HepG2 (cell line): ENCODE data around the gene ADAMTS4. TPM values are rescaled to one million over a fixed set of nuclear protein-coding genes. Genes with fewer than 3 reads are reported as not detected.

Source experiments
- CHCHD3 ChIP-seq: sonication (generic); formaldehyde crosslinking; IDR thresholded peaks from 2 replicates; pipeline ENCODE4 v1.8.0; 2022; ENCODE audit warnings: mild to moderate bottlenecking, missing genetic modification reagents, moderate library complexity
- FOXO4 ChIP-seq: sonication (generic); formaldehyde crosslinking; conservative IDR thresholded peaks from 2 replicates; pipeline ENCODE4 v1.8.1; 2023; ENCODE audit warnings: missing genetic modification reagents
- KMT2A ChIP-seq: sonication (generic); formaldehyde crosslinking; IDR thresholded peaks from 2 replicates; pipeline ENCODE4 v1.4.0; 2020; ENCODE audit warnings: missing genetic modification reagents
- MXI1 ChIP-seq: IDR thresholded peaks from 3 replicates; pipeline ENCODE4 v1.6.1; 2012; ENCODE audit warnings: low read depth, low read length, inconsistent platforms, borderline replicate concordance
- PRDM10 ChIP-seq: sonication (generic); formaldehyde crosslinking; IDR thresholded peaks from 2 replicates; pipeline ENCODE4 v1.4.0; 2020; ENCODE audit warnings: low read depth, missing genetic modification reagents
- SAP130 ChIP-seq: IDR thresholded peaks from 2 replicates; pipeline ENCODE4 v1.6.1; 2016; ENCODE audit warnings: low read depth
- ZBTB20 ChIP-seq: sonication (generic); formaldehyde crosslinking; IDR thresholded peaks from 2 replicates; pipeline ENCODE4 v1.8.1; 2023; ENCODE audit warnings: missing genetic modification reagents, low read depth, mild to moderate bottlenecking, borderline replicate concordance
- ZFP37 ChIP-seq: sonication (generic); formaldehyde crosslinking; IDR thresholded peaks from 2 replicates; pipeline ENCODE4 v1.4.0; 2020; ENCODE audit warnings: missing genetic modification reagents, borderline replicate concordance
- ZNF224 ChIP-seq: sonication (generic); formaldehyde crosslinking; IDR thresholded peaks from 2 replicates; pipeline ENCODE4 v1.5.0; 2020; ENCODE audit warnings: mild to moderate bottlenecking, missing genetic modification reagents
- ZNF232 ChIP-seq: sonication (generic); formaldehyde crosslinking; IDR thresholded peaks from 2 replicates; pipeline ENCODE4 v1.4.0; 2020; ENCODE audit warnings: missing genetic modification reagents, borderline replicate concordance
- ZNF614 ChIP-seq: IDR thresholded peaks from 2 replicates; pipeline ENCODE4 v1.6.1; 2018; ENCODE audit warnings: missing biosample characterization, missing genetic modification reagents, inconsistent platforms, borderline replicate concordance
- ZSCAN22 ChIP-seq: sonication (generic); formaldehyde crosslinking; IDR thresholded peaks from 2 replicates; pipeline ENCODE4 v1.4.0; 2020; ENCODE audit warnings: mild to moderate bottlenecking, missing genetic modification reagents
- polyA plus RNA-seq, 8 experiments: library from polyadenylated mRNA; depleted of rRNA in 3 of 8; stranded (reverse) in 7 of 8; unstranded in 1 of 8; fragments of >200 nt; fragmentation: Illumina TruSeq in 4 of 8; extraction: Trizol in 4 of 8; gene quantifications; 2 replicates each; pipeline versions ENCODE4 v1.2.1 to v1.2.3, GENCODE V29; 2011 to 2016; ENCODE audit warnings: low read depth in 4 of 8, missing spikeins in 1 of 8, mixed read lengths in 1 of 8; ENCODE audit not compliant: insufficient read depth in 1 of 8
- total RNA-seq, 5 experiments: library from RNA; depleted of rRNA; stranded (reverse); fragments of >200 nt; fragmentation: Illumina TruSeq; extraction: Trizol; gene quantifications; 2 replicates each; pipeline ENCODE4 v1.2.3, GENCODE V29; 2016; ENCODE audit warnings: low read depth in 1 of 5
- TF ChIP-seq, protein P1 (sequence below): sonication (generic); formaldehyde crosslinking; conservative IDR thresholded peaks from 2 replicates; pipeline ENCODE4 v1.8.0; 2022; ENCODE audit warnings: mild to moderate bottlenecking, moderate library complexity, missing genetic modification reagents
- TF ChIP-seq, protein P2 (sequence below): sonication (generic); formaldehyde crosslinking; IDR thresholded peaks from 2 replicates; pipeline ENCODE4; 2020; ENCODE audit warnings: missing genetic modification reagents, mild to moderate bottlenecking, borderline replicate concordance
- TF ChIP-seq, protein P3 (sequence below): sonication (generic); formaldehyde crosslinking; IDR thresholded peaks from 2 replicates; pipeline ENCODE4 v1.4.0; 2020; ENCODE audit warnings: low read depth, mild to moderate bottlenecking, missing genetic modification reagents
- TF ChIP-seq, protein P4 (sequence below): sonication (generic); formaldehyde crosslinking; IDR thresholded peaks from 2 replicates; pipeline ENCODE4 v1.5.1; 2020; ENCODE audit warnings: missing genetic modification reagents, mild to moderate bottlenecking, borderline replicate concordance

The ADAMTS4 gene
- total and polyA plus RNA-seq, 2 of the 13 experiments (the other 11 are each of a cell fraction or from before 2014, with no cell fraction given), result 0.51 to 1.7 TPM

GRCh38 chr1:161238039-161238473 is 39.2 kb upstream of the ADAMTS4 start, which contains the start of gene NR1I3 (continued):
- TF ChIP-seq, protein P1, sequence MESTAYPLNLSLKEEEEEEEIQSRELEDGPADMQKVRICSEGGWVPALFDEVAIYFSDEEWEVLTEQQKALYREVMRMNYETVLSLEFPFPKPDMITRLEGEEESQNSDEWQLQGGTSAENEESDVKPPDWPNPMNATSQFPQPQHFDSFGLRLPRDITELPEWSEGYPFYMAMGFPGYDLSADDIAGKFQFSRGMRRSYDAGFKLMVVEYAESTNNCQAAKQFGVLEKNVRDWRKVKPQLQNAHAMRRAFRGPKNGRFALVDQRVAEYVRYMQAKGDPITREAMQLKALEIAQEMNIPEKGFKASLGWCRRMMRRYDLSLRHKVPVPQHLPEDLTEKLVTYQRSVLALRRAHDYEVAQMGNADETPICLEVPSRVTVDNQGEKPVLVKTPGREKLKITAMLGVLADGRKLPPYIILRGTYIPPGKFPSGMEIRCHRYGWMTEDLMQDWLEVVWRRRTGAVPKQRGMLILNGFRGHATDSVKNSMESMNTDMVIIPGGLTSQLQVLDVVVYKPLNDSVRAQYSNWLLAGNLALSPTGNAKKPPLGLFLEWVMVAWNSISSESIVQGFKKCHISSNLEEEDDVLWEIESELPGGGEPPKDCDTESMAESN (CRISPR knock-in tag), result 0 out of 2 replicates have a peak, but pooled peaks have one; percentile 26
- TF ChIP-seq ZFP37 (no peak), SAP130 (CRISPR knock-in tag) (peak; percentile 63), ZNF224 (CRISPR knock-in tag) (no peak), ZSCAN22 (CRISPR knock-in tag) (no peak), ZNF232 (CRISPR knock-in tag) (no peak), ZBTB20 (peak; percentile 57; the same call in 1 of the 2 replicates), KMT2A (CRISPR knock-in tag) (no peak), MXI1 (peak; percentile 68; the same call in 1 of the 3 replicates), ZNF614 (CRISPR knock-in tag) (no peak), CHCHD3 (CRISPR knock-in tag) (no peak), FOXO4 (no peak), PRDM10 (CRISPR knock-in tag) (no peak)
- TF ChIP-seq, protein P2, sequence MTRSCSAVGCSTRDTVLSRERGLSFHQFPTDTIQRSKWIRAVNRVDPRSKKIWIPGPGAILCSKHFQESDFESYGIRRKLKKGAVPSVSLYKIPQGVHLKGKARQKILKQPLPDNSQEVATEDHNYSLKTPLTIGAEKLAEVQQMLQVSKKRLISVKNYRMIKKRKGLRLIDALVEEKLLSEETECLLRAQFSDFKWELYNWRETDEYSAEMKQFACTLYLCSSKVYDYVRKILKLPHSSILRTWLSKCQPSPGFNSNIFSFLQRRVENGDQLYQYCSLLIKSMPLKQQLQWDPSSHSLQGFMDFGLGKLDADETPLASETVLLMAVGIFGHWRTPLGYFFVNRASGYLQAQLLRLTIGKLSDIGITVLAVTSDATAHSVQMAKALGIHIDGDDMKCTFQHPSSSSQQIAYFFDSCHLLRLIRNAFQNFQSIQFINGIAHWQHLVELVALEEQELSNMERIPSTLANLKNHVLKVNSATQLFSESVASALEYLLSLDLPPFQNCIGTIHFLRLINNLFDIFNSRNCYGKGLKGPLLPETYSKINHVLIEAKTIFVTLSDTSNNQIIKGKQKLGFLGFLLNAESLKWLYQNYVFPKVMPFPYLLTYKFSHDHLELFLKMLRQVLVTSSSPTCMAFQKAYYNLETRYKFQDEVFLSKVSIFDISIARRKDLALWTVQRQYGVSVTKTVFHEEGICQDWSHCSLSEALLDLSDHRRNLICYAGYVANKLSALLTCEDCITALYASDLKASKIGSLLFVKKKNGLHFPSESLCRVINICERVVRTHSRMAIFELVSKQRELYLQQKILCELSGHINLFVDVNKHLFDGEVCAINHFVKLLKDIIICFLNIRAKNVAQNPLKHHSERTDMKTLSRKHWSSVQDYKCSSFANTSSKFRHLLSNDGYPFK, result 0 out of 2 replicates have a peak, but pooled peaks have one; percentile 26
- TF ChIP-seq, protein P3, sequence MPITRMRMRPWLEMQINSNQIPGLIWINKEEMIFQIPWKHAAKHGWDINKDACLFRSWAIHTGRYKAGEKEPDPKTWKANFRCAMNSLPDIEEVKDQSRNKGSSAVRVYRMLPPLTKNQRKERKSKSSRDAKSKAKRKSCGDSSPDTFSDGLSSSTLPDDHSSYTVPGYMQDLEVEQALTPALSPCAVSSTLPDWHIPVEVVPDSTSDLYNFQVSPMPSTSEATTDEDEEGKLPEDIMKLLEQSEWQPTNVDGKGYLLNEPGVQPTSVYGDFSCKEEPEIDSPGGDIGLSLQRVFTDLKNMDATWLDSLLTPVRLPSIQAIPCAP (CRISPR knock-in tag), result no peak
- TF ChIP-seq, protein P4, sequence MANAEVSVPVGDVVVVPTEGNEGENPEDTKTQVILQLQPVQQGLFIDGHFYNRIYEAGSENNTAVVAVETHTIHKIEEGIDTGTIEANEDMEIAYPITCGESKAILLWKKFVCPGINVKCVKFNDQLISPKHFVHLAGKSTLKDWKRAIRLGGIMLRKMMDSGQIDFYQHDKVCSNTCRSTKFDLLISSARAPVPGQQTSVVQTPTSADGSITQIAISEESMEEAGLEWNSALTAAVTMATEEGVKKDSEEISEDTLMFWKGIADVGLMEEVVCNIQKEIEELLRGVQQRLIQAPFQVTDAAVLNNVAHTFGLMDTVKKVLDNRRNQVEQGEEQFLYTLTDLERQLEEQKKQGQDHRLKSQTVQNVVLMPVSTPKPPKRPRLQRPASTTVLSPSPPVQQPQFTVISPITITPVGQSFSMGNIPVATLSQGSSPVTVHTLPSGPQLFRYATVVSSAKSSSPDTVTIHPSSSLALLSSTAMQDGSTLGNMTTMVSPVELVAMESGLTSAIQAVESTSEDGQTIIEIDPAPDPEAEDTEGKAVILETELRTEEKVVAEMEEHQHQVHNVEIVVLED (CRISPR knock-in tag), result no peak
